WERI-Rb-1 (cell line): ENCODE data around the gene MAN1A2.

ENCODE experiments used
- DNase-seq: peaks from one replicate; pipeline ENCODE4 v3.0.0-alpha.2; 2020
- H3K27ac ChIP-seq: fragments of 250-450 bp; sonication (Bioruptor Pico); 2 replicates; pipeline ENCODE4 v1.5.1; 2020; ENCODE audit warnings: mild to moderate bottlenecking, moderate library complexity
- H3K27me3 ChIP-seq: fragments of 250-450 bp; sonication (Bioruptor Pico); 2 replicates; pipeline ENCODE4 v1.5.1; 2021; ENCODE audit warnings: mild to moderate bottlenecking, low read depth, moderate library complexity; ENCODE audit not compliant: insufficient read depth, severe bottlenecking
- H3K36me3 ChIP-seq: fragments of 250-450 bp; sonication (Bioruptor Pico); 2 replicates; pipeline ENCODE4 v1.5.1; 2020; ENCODE audit warnings: mild to moderate bottlenecking, moderate library complexity
- H3K4me3 ChIP-seq: 2 replicates; pipeline ENCODE4 v1.5.1; 2011; ENCODE audit warnings: low read depth, mild to moderate bottlenecking, control low read depth, low read length
- H3K9me3 ChIP-seq: fragments of 250-450 bp; sonication (Bioruptor Pico); 2 replicates; pipeline ENCODE4 v1.5.1; 2021; ENCODE audit warnings: mild to moderate bottlenecking, moderate library complexity; ENCODE audit not compliant: severe bottlenecking
- TF ChIP-seq, protein P1 (sequence below): IDR thresholded peaks from 2 replicates; pipeline ENCODE4 v1.5.1; 2011; ENCODE audit warnings: low read depth, mild to moderate bottlenecking, control low read depth, inconsistent platforms, low read length

The MAN1A2 gene

DNA sequence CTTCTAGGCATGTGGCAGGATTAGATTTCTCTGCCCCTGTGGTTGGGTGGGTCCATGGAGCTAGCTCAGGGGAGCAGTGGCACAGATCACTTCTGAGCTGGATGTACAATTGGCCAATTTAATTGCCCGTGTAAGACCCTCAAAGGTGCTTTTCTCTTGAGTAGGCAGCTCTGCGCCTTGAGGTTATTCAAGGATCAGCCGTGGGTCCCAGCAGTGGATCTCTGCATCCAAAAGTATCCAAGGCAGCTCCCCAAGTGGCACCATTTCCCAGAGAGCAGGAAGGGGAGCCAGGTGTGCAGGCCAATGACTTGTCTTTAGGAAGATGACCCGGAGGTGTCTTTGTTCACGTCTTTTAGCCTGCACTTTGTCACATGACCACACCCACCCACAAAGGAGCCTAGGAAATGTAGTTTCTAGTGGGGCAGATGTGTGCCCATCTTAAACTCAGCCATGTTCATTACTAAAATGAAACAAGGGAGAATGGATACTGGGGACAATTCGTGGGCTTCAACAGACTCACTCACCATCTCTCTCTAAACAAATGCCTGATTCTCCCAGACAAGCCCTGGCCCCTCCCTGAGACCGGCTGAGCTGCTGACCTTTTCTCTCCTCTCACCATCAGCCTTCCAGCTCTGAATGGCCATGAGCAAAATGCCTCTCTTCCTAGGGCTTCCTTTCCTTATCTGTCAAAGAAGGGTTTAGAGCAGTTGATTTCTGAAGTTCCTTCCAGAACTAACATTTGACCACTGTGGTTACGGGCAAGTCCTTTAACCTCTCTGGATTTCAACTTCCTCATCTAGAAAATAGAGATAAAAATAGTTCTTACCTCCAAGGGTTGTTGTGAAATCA is 197.2 kb downstream of the MAN1A2 start:
- no peak overlapping the region for H3K27ac ChIP-seq
- H3K36me3 ChIP-seq, result no peaks in the 10 kb centered on the region
- H3K27me3 ChIP-seq, result no peaks in the 10 kb centered on the region
- TF ChIP-seq, protein P1, sequence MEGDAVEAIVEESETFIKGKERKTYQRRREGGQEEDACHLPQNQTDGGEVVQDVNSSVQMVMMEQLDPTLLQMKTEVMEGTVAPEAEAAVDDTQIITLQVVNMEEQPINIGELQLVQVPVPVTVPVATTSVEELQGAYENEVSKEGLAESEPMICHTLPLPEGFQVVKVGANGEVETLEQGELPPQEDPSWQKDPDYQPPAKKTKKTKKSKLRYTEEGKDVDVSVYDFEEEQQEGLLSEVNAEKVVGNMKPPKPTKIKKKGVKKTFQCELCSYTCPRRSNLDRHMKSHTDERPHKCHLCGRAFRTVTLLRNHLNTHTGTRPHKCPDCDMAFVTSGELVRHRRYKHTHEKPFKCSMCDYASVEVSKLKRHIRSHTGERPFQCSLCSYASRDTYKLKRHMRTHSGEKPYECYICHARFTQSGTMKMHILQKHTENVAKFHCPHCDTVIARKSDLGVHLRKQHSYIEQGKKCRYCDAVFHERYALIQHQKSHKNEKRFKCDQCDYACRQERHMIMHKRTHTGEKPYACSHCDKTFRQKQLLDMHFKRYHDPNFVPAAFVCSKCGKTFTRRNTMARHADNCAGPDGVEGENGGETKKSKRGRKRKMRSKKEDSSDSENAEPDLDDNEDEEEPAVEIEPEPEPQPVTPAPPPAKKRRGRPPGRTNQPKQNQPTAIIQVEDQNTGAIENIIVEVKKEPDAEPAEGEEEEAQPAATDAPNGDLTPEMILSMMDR, result no peak
- no peaks in the 10 kb centered on the region for H3K9me3 ChIP-seq
- H3K4me3 ChIP-seq, result no peak overlapping the region
- no peak for DNase-seq

DNA sequence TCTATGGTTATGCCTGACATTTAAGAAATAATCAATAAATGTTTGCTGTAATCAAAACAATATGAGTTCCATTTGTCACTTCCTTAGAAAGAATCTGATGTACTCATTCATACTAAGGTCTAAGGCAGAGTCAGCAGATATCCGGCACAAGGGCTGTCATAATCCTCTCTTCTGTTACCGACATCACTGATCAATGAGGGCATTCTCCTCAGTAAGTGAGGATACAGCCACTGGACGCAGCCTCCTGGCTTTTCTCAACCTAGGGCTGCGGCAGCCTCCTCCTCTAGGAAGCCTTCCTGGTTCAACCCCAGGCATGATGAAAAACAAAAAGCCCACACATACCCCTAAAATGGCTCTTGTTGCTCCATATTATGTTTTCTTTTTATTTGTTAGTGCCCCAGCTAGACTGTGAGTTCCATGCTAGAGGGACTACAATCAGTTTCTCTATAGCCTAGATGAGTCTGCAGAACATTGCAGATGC is 197.9 kb downstream of the MAN1A2 start:
- Histone ChIP-seq H3K27ac (peak overlapping the region; percentile 62; the same call in 1 of the 2 replicates), H3K4me3 (no peak overlapping the region), H3K27me3 (no peaks in the 10 kb centered on the region), H3K36me3 (no peaks in the 10 kb centered on the region), H3K9me3 (no peaks in the 10 kb centered on the region)
- DNase-seq, result no peak
- TF ChIP-seq, protein P1, result no peak

DNA sequence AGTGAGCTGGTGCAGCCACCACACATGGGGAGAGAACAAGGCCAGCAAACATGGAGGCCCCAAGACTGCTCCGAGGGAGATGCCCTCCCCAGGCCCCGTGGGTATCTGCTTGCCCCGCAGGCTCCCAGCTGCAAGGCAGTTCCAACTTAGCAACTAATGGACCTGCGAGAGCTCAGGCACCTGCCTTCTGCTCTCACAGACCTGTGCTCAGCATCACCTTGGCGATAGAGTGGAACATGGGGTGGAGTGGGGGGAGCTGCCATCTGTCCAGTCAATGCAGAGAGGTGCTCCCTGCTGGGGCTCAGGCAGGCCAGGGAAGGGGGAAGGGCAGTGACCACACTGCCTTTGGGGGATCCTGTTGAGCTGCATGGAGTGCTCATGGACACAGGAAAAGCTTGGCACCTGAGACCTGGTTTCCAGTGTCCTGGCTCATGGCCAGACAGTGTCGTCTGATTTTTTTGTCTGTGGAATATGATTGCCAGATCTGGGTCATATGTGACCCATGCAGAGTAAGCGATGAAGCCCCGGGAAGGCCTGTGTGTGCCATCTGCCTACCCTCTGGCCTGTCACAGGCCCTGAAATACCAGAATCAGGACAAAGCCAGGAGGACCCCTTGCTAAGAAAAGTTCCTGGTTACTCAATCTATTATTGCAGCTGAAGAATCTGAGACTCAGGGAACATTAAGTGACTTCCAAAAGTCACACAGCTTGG is 198.7 kb downstream of the MAN1A2 start:
- Histone ChIP-seq H3K27me3 (no peaks in the 10 kb centered on the region), H3K27ac (peak overlapping the region; percentile 62), H3K9me3 (no peaks in the 10 kb centered on the region), H3K36me3 (no peaks in the 10 kb centered on the region), H3K4me3 (no peak overlapping the region)
- DNase-seq, result peak; percentile 82
- TF ChIP-seq, protein P1, result no peak

DNA sequence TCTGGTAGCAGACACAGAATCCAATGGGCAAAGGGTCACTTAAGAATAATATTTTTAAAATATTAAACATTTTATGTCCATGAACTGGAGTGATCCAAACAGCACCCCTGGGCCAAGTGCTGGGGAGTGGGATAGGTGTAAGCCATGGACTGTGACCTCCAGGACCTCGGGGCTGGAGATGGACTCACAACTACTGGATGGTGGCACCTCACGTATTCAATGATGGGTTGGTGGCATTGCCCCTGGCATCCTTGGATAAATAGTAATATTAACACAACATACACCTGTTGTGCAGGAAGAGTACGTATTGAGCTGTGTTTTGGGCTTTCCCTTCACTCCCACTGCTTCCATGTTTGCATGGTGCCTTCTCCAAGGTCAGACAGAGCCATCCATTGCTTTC is 199.3 kb downstream of the MAN1A2 start:
- no peak for DNase-seq
- Histone ChIP-seq H3K27me3 (no peaks in the 10 kb centered on the region), H3K9me3 (no peaks in the 10 kb centered on the region), H3K36me3 (no peaks in the 10 kb centered on the region), H3K4me3 (no peak overlapping the region), H3K27ac (peak overlapping the region; percentile 62)
- TF ChIP-seq, protein P1, result no peak

DNA sequence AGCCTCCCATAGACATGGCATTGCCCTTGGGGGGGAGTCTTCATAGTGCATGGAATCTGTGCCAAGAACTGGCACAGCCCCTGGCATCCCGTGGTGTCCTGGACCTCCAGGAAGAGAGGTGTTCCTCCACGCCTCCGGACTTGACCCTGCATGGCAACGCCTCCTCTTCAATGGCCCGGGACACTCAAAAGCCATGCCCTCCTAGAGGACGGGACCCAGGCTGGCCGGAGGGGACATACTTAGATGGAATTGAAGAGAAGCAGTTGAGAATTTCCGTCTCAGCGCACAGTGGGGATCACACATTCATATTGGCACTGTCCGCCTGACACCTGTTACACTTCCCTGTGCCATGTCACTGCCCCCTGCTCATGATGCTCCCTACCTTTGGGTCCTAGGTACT is 200.2 kb downstream of the MAN1A2 start:
- Histone ChIP-seq H3K27me3 (no peaks in the 10 kb centered on the region), H3K9me3 (no peaks in the 10 kb centered on the region), H3K4me3 (no peak overlapping the region), H3K27ac (no peak overlapping the region), H3K36me3 (no peaks in the 10 kb centered on the region)
- DNase-seq, result no peak
- TF ChIP-seq, protein P1, result no peak
